ENCODE data around the gene TOM1L1.

GRCh38 chr17:54907376-54907775 is 6.7 kb downstream of the TOM1L1 start:
- no peak for TF ChIP-seq CTCF (IDR thresholded peaks at IDR 0.05)
- no peak for TF ChIP-seq POLR2A (IDR thresholded peaks at IDR 0.05)
